ENCODE measurements around the gene MAP4. TPM values are rescaled to one million over a fixed set of nuclear protein-coding genes. Genes with fewer than 3 reads are reported as not detected.
"Not testable (repeated sequence)": the region's sequence is repeated elsewhere in the genome, so short reads cannot be mapped to it uniquely, and the experiment has no call there.

MAP4 gene
- total RNA-seq: 158 TPM in 2 replicates

GRCh38 chr3:48016301-48016973 lies at the start of gene MAP4:
TSS of gene MAP4 (minus strand) at chr3:48016416. CDS start at chr3:47998860, 17,556 bp downstream.
- Histone ChIP-seq H4K20me1 (ENCODE audit: insufficient read depth, low read length) (peaks cover 74% of the 10 kb centered on the region), H3K4me3 (ENCODE audit: insufficient read depth, low read length) (no peak within 1 kb of the TSS), H3K27me3 (ENCODE audit: insufficient read depth, low read length) (no peaks in the 10 kb centered on the region), H3K9me3 (ENCODE audit: low read depth, low read length) (no peaks in the 10 kb centered on the region), H3K36me3 (ENCODE audit: insufficient read depth, low read length) (peaks cover 7% of the 10 kb centered on the region), H3K27ac (ENCODE audit: low read depth, low read length) (peak within 1 kb of the TSS; percentile 67), H3K79me2 (ENCODE audit: insufficient read depth, low read length) (peaks cover 92% of the 10 kb centered on the region), H3K4me2 (ENCODE audit: insufficient read depth, low read length) (peak within 1 kb of the TSS; percentile 23), H3K4me1 (ENCODE audit: insufficient read depth, low read length) (peaks cover 64% of the 10 kb centered on the region), H2AFZ (ENCODE audit: low read length) (no peak within 1 kb of the TSS)
- DNase-seq (ENCODE audit: insufficient read length, low spot score, missing footprints): no peak
- TF ChIP-seq CTCF (IDR thresholded peaks at IDR 0.05; ENCODE audit: extremely low read depth, low read depth, low read length): no peak

- peak overlapping the region; percentile 30 for H3K27ac ChIP-seq (ENCODE audit: low read depth, low read length)
- H3K27me3 ChIP-seq (ENCODE audit: insufficient read depth, low read length): no peaks in the 10 kb centered on the region
- H3K4me3 ChIP-seq (ENCODE audit: insufficient read depth, low read length): no peak overlapping the region
- peaks cover 30% of the 10 kb centered on the region for H3K4me1 ChIP-seq (ENCODE audit: insufficient read depth, low read length)
- H3K36me3 ChIP-seq (ENCODE audit: insufficient read depth, low read length): no peaks in the 10 kb centered on the region
- peaks cover 89% of the 10 kb centered on the region for H3K79me2 ChIP-seq (ENCODE audit: insufficient read depth, low read length)
- peaks cover 61% of the 10 kb centered on the region for H4K20me1 ChIP-seq (ENCODE audit: insufficient read depth, low read length)
- no peaks in the 10 kb centered on the region for H3K9me3 ChIP-seq (ENCODE audit: low read depth, low read length)
- H3K4me2 ChIP-seq (ENCODE audit: insufficient read depth, low read length): peak overlapping the region; percentile 14
- no peak overlapping the region for H2AFZ ChIP-seq (ENCODE audit: low read length)
- TF ChIP-seq CTCF (IDR thresholded peaks at IDR 0.05; ENCODE audit: extremely low read depth, low read depth, low read length): no peak
- DNase-seq (ENCODE audit: insufficient read length, low spot score, missing footprints): peak; percentile 10
Observed at GRCh38 chr3:48065035-48065434, 48.8 kb upstream of the MAP4 start.

GRCh38 chr3:48064292-48064829 lies 48.1 kb upstream of the MAP4 start:
- Histone ChIP-seq H3K27ac (ENCODE audit: low read depth, low read length) (peak overlapping the region; percentile 30), H3K4me2 (ENCODE audit: insufficient read depth, low read length) (peak overlapping the region; percentile 14), H3K36me3 (ENCODE audit: insufficient read depth, low read length) (no peaks in the 10 kb centered on the region), H3K4me1 (ENCODE audit: insufficient read depth, low read length) (peaks cover 27% of the 10 kb centered on the region), H4K20me1 (ENCODE audit: insufficient read depth, low read length) (peaks cover 59% of the 10 kb centered on the region), H3K9me3 (ENCODE audit: low read depth, low read length) (no peaks in the 10 kb centered on the region), H2AFZ (ENCODE audit: low read length) (no peak overlapping the region), H3K27me3 (ENCODE audit: insufficient read depth, low read length) (no peaks in the 10 kb centered on the region), H3K4me3 (ENCODE audit: insufficient read depth, low read length) (no peak overlapping the region), H3K79me2 (ENCODE audit: insufficient read depth, low read length) (peaks cover 89% of the 10 kb centered on the region)
- no peak for TF ChIP-seq CTCF (IDR thresholded peaks at IDR 0.05; ENCODE audit: extremely low read depth, low read depth, low read length)
- DNase-seq (ENCODE audit: insufficient read length, low spot score, missing footprints): no peak

- H3K36me3 ChIP-seq (ENCODE audit: insufficient read depth, low read length); DNase-seq (ENCODE audit: insufficient read length, low spot score, missing footprints); H3K4me3 ChIP-seq (ENCODE audit: insufficient read depth, low read length); H2AFZ ChIP-seq (ENCODE audit: low read length); H3K4me2 ChIP-seq (ENCODE audit: insufficient read depth, low read length); H3K9me3 ChIP-seq (ENCODE audit: low read depth, low read length); H3K27ac ChIP-seq (ENCODE audit: low read depth, low read length); H3K27me3 ChIP-seq (ENCODE audit: insufficient read depth, low read length): not testable (repeated sequence)
- Histone ChIP-seq H3K4me1 (ENCODE audit: insufficient read depth, low read length) (peaks cover 25% of the 10 kb centered on the region), H3K79me2 (ENCODE audit: insufficient read depth, low read length) (peaks cover 80% of the 10 kb centered on the region), H4K20me1 (ENCODE audit: insufficient read depth, low read length) (peaks cover 54% of the 10 kb centered on the region)
Observed at GRCh38 chr3:48061586-48061985, 45.4 kb upstream of the MAP4 start.
